Right cardiac atrium (tissue), 5 donors: ENCODE data around the gene SYS1. TPM values are rescaled to one million over a fixed set of nuclear protein-coding genes. Genes with fewer than 3 reads are reported as not detected.

ENCODE experiments used
- ATAC-seq, 2 donors: fragments of 200-7000 bp; cut with Tn5 transposase; one replicate each; pipeline versions ENCODE4 v1.8.0 to v1.9.1; 2020; ENCODE audit warnings: moderate library complexity in 2 of 2, mild to moderate bottlenecking in 1 of 2
- DNase-seq, 3 donors: peaks; one replicate each; pipeline ENCODE4 v3.0.0-alpha.2; 2020
- H3K27ac ChIP-seq: one replicate; pipeline ENCODE4 v1.5.1; 2013; ENCODE audit warnings: mild to moderate bottlenecking, low read length, control low read depth, moderate library complexity
- H3K27me3 ChIP-seq: one replicate; pipeline ENCODE4 v1.6.1; 2013; ENCODE audit not compliant: control insufficient read depth, insufficient read depth
- H3K4me1 ChIP-seq: one replicate; pipeline ENCODE4 v1.6.1; 2013; ENCODE audit warnings: low read length; ENCODE audit not compliant: control insufficient read depth, insufficient read depth
- H3K4me3 ChIP-seq: one replicate; pipeline ENCODE4 v1.5.1; 2013; ENCODE audit warnings: low read length, control low read depth
- H3K9me3 ChIP-seq: one replicate; pipeline ENCODE4 v1.6.1; 2013; ENCODE audit warnings: low read length; ENCODE audit not compliant: control insufficient read depth
- whole genome bisulfite sequencing: extraction: QIAGEN DNeasy Blood & Tissue Kit; methylation state at CpG from one replicate; pipeline ENCODE4 v1.1.7; 2013; 5-methylcytosine and 5-hydroxymethylcytosine counted together
- intact Hi-C, 4 donors: fragments of 100-400 bp; cut with DNase I; formaldehyde crosslinking; loops; one replicate each; pipeline versions ENCODE4 v1.11.0 to v1.14.0; 2022 to 2023
- polyA plus RNA-seq: library from polyadenylated mRNA; stranded (reverse); fragments of 200-250 nt; gene quantifications from one replicate; pipeline ENCODE4 v1.2.3, GENCODE V29; 2013
- total RNA-seq, 4 donors: library from RNA; stranded (reverse); fragmentation: NEBNext Ultra II Directional; extraction: Animal tissue kit (Norgen Biotek cat#: 25700); gene quantifications; one replicate each; pipeline ENCODE4 v1.2.1, GENCODE V29; 2021
- donor health status: healthy with polysubstance abuse.
- donor health status: DM: no; HTN: yes; CAD: no.
- donor health status: DM: no; HTN: no; CAD: no.
- donor health status: DM: no; HTN: yes; CAD: no; lungs with severe emphysema.
- donor health status: DM: yes; HTN: yes; CAD: no.

Gene SYS1
- total and polyA plus RNA-seq, 5 donors: 17.1 to 28.7 (median 25.0) TPM

DNA sequence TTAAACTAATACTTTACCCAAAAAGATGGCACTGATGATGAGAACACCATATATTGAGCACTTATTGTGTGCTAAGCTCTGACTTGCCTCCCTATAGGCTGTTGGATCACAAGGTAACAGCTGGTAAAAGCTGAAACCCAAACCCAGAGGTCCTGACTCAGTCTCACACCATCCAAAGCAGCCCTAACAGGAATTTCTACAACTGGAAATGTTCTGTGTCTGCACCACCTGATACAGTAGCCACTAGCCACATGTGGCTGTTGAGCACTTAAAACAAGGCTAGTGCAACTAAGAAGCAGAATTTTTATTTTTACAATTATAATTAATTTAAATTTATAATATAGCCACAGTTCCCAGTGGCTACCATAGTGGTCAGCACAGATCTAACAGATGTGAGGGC is 39.2 kb upstream of the SYS1 start:
- no peak overlapping the region for H3K27ac ChIP-seq
- no peak for DNase-seq
- intact Hi-C loops: loop anchor here in 2 of 4 donors (5.0 kb wide), 2 partner anchors 44 to 114 kb away; no protein-coding TSS in a partner anchor

DNA sequence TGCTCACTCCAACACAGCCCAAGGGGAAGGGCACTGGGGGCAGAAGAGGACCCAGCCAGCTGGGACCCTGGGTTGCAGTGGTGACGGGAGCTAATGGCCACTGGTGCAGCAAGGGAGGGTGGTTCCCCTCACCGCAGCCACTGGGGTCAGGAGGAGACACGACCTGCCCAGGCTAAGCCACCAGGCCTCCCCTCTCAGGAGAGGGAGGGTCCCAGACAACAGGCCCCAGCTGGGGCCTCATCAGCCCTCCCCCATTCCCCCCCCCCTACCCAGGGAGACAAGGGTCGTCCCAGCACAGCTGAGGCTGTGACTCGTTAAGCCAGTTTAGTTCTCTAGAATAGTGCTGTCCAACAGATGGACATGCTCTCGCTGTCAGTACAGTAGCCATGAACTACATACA is 37.6 kb upstream of the SYS1 start:
- intact Hi-C loops: no loop called here
- Histone ChIP-seq H3K4me1 (no peaks in the 10 kb centered on the region), H3K9me3 (no peaks in the 10 kb centered on the region), H3K27ac (no peak overlapping the region), H3K27me3 (no peaks in the 10 kb centered on the region), H3K4me3 (no peak overlapping the region)
- ATAC-seq (peak in 1 of 2 donors; percentile 6), DNase-seq (no peak)
- WGBS: 60% methylated on average over 6 of the region's 6 CpGs

More for the DNA sequence above, 39.2 kb upstream of the SYS1 start:
- H3K9me3 ChIP-seq: no peaks in the 10 kb centered on the region
- H3K4me1 ChIP-seq: no peaks in the 10 kb centered on the region
- no peak overlapping the region for H3K4me3 ChIP-seq
- H3K27me3 ChIP-seq: no peaks in the 10 kb centered on the region
- ATAC-seq: no peak

DNA sequence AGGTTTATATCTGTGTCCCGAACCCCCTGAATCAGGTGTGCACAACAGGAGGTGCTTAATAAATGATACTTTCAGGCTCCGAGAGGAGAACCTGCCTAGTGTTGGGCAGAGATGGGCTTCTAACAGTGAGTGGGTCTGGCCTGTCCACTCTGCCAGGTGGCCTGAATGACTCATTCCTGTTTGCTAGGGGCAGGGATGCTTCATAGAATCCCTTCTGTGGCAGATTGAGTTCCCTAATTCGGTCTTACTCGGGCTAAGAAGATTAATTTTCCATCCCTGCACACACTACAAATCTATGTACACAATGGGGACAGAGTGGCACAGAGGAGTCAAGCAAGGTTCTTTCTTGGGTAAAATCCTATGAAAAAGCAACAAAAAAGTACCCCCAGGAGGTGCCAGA is 34.5 kb upstream of the SYS1 start:
- DNase-seq (no peak), ATAC-seq (no peak)
- Histone ChIP-seq H3K27me3 (no peaks in the 10 kb centered on the region), H3K9me3 (no peaks in the 10 kb centered on the region), H3K4me3 (no peak overlapping the region), H3K27ac (no peak overlapping the region), H3K4me1 (no peaks in the 10 kb centered on the region)
- intact Hi-C loops: no loop called here
- WGBS: 93% methylated on average over 4 of the region's 4 CpGs

DNA sequence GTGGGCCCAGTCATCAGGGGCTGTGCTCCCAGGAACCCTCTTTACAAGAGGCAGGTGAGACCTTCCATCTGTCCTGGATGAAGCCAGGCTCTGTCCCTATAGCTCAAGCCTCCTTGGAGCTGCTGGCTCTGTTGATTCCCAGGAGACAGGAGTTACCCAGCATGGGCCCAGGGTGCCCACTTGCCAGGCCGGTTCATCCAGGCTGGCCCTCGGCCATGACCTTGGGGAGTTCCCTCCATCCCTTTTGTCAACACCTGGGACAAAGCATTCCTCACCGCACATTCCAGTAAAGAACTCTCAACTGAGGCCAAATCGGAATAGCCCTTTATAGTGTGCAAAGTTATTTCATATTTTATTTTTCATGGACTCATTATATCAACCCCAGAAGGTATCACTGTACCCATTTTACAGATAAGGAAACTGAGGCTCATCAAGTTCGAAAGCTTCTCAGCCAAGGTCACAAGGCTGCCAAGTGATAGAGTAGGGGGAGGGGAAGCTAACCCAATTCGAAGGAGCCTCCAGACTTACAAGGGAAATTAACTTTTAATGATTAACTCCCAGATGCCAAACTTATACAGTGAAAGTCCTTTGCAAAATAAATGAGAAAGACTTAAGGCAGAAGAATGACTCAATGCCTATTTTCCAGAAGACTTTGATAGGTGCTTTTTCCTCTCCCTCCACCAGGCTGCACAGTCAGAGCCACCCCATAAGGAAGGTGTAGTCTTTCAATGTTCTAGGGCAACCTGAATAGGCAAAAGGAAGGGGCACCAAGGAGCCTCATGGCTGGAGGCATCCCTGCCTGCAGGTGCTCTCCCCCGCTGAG is 33.2 kb upstream of the SYS1 start:
- Histone ChIP-seq H3K4me1 (no peaks in the 10 kb centered on the region), H3K27ac (no peak overlapping the region), H3K27me3 (no peaks in the 10 kb centered on the region), H3K9me3 (no peaks in the 10 kb centered on the region), H3K4me3 (no peak overlapping the region)
- DNase-seq (no peak), ATAC-seq (no peak)
- WGBS: 83% methylated on average over 7 of the region's 7 CpGs
- intact Hi-C loops: no loop called here

DNA sequence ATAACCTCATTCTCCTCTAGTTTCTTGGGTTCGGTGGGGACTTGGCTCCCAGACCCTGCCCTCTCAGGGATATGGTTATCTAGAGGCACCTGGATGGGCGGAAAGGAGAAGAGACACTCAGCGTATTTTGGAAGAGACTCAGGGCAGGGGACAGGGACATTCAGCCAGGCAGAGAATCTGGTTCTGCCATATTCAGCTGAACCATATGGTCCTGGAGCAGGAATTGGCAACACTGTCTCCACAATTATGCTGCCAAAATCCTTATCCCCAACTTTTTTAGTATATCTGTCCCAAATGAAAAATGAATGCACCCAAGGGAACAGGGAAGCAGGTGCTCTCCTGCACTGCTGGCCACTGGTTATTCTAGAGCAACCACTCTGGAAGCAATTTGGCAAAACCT is 32.5 kb upstream of the SYS1 start:
- ATAC-seq: no peak

DNA sequence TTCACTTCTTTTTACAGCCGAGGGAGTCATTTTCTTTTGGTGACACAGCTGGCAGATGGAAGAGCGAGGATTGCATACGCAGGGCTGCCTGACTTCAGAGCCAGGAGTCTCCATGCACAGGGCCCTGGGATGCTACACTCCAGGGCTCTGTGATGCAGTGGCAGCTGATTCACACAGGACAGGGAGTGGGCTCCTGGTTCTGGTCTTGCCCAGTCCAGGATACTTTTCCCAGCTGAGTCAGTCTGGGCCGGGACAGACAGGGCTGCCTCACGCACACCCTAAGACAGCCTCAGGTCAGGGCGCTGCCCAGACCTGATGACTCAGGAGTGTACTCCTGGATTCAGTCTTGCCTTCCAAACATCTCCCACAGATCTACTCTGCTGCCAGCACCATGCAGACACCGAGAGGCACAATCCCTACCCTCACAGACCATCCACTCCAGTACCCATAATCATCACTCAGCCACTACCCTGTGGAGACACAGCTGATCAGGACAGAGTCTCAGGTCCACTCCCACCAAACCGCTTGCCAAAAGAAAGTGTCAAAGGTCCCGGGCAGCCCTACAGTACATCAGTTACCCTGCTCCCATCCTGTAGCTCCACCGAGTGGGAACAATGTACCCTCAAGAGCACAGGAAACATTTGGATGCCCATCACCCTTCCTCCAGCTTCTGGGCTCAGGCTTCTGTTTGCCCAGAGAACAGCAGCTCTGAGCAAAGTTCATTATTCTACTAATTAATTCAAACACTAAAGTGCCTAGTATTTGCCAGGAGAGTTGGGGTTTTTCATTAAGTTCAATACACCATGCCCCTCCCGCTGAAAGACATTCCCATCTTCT is 26.2 kb upstream of the SYS1 start:
- H3K27me3 ChIP-seq: no peaks in the 10 kb centered on the region
- H3K27ac ChIP-seq: peak overlapping the region; percentile 88
- 61% methylated on average over 11 of the region's 11 CpGs for whole genome bisulfite sequencing
- no peaks in the 10 kb centered on the region for H3K9me3 ChIP-seq
- intact Hi-C loops: no loop called here
- peaks cover 25% of the 10 kb centered on the region for H3K4me1 ChIP-seq
- peak; percentile 61 to 64 for ATAC-seq
- H3K4me3 ChIP-seq: no peak overlapping the region
- no peak for DNase-seq

More for the DNA sequence above, 32.5 kb upstream of the SYS1 start:
- Histone ChIP-seq H3K27me3 (no peaks in the 10 kb centered on the region), H3K27ac (no peak overlapping the region), H3K9me3 (no peaks in the 10 kb centered on the region), H3K4me3 (no peak overlapping the region), H3K4me1 (no peaks in the 10 kb centered on the region)
- intact Hi-C loops: no loop called here
- DNase-seq: no peak
- WGBS: 94% methylated on average over 3 of the region's 3 CpGs

DNA sequence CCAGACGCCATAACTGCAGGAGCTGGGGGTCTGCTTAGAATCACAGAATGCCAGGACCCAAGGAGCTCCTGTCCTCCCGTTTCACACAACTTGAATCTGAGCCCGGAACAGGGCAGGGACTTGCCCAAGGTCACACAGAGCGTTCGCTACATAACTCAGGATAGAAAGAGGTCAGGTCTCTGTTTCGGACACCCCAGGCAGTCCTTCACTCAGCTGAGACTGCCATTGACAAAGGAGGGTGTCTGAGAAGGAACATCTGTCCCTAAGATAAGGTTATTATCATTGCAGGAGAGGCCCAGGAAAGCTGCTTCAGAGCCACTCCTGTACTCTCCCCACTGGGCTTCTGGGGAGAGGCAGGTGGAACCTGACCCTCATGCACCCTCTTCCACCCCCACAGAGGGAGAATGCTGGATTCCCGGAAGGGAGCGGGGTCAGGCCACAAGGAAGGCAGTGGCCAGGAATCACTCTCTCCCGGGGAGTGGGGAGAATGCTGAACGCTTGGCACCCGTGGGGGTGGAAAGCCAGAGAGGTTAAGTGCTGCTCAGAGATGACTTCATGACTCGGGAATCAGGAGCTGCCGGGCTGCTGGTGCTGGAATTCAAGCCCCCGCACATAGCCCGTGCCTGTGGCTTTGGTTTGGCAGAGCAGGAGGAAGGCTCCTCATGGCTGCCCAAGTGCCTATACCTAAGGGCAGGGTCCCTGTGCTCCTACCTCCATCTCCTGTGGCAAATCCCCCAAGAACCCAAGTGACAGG is 25.4 kb upstream of the SYS1 start:
- no peak overlapping the region for H3K4me3 ChIP-seq
- H3K4me1 ChIP-seq: peaks cover 27% of the 10 kb centered on the region
- WGBS: 44% methylated on average over 15 of the region's 15 CpGs
- H3K27ac ChIP-seq: peak overlapping the region; percentile 88
- H3K27me3 ChIP-seq: no peaks in the 10 kb centered on the region
- ATAC-seq (peak; percentile 44 to 58), DNase-seq (peak; percentile 55 to 79 (median 74))
- intact Hi-C loops: no loop called here
- no peaks in the 10 kb centered on the region for H3K9me3 ChIP-seq

DNA sequence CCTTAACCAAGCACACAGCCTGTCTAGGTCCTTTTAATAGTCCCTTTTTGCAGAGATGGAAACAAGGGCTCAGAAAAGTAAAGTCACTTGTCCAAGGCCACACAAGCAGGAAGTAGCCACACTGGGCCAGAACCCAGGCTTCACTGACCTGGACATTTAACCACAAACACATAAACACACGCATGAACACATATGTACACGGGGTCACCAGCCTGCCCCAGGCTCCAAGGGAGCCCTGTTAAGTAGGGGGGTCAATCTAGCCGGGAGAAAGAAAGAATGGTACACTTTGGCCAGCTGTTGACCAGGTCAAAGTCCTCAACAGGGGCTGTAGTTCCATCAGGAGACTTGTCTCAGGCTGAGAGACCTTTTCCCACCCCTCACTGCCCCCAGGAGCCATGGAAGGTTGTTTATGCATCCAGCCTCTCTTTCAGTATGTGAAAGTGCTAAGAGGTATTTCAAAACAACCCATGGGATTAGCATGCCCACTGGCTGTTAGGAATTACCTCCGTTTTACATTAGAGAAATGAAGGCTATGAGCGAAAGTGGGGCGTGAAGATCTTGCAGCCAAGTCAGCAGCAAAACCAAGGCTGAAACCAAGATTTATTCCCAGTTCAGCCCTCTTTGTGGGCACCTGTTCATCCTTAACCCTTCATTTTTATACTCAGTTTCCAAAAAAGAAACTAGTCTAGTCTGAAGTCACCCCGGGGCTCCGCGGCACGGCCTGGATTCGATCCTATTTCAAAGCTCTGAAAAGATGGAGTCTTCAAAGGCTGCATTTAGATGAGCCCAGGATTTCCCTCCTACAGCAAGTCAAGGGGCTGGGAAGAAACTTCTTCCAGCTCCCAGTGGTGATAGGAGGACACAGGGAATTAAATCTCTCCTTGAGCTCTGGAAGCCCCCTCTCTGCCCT is 24.6 kb upstream of the SYS1 start:
- Histone ChIP-seq H3K27ac (peak overlapping the region; percentile 88), H3K9me3 (no peaks in the 10 kb centered on the region), H3K4me3 (no peak overlapping the region), H3K4me1 (peaks cover 32% of the 10 kb centered on the region), H3K27me3 (no peaks in the 10 kb centered on the region)
- intact Hi-C loops: no loop called here
- 83% methylated on average over 11 of the region's 11 CpGs for WGBS
- ATAC-seq: no peak
- no peak for DNase-seq

DNA sequence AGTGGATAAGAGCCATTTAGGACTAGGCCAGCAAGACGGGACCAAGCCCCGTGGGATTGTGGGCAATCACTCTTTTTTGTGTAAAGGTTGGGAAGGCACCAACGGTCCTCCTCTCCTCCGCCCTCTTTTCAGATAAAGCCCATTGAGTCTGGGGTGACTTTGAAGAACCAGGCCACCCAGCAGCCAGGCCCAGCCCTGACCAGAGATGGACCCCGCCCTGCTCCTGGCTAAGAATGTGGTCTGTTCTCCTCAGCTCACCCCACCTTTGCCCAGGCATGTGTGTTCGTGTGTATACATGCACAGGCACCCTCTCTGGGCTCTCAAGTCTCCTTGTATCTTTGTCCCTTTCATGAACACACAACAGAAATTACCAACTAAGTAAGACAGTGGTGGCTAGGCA is 23.9 kb upstream of the SYS1 start:
- Histone ChIP-seq H3K27ac (peak overlapping the region; percentile 39), H3K4me1 (peaks cover 38% of the 10 kb centered on the region), H3K9me3 (no peaks in the 10 kb centered on the region), H3K4me3 (no peak overlapping the region), H3K27me3 (no peaks in the 10 kb centered on the region)
- no peak for ATAC-seq
- intact Hi-C loops: no loop called here
- DNase-seq: no peak
- WGBS: 77% methylated on average over 6 of the region's 6 CpGs

DNA sequence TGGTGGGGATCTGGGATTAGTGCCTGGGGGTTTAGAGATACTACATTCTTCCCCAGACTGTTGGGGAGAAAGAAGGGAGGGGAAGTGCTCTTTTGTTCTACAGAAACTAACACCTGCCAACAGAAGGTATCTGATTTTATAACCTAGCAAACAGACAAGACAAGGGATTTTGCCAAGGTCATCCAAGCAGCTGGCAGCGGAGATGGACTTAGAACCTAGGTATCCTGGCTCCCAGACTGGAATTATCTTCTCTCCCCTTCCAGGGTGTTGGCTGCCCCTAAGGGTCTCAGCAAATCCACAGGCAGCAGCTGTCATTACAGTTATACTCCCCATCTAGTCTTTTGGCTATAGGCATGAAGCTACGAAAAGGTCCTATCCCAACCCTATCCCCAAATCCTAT is 23.2 kb upstream of the SYS1 start:
- WGBS: 96% methylated on average over 2 of the region's 2 CpGs
- H3K27ac ChIP-seq: peak overlapping the region; percentile 49
- intact Hi-C loops: no loop called here

More for the DNA sequence above, 23.2 kb upstream of the SYS1 start:
- no peak for ATAC-seq
- Histone ChIP-seq H3K4me1 (peaks cover 41% of the 10 kb centered on the region), H3K4me3 (no peak overlapping the region), H3K9me3 (no peaks in the 10 kb centered on the region), H3K27me3 (no peaks in the 10 kb centered on the region)
- DNase-seq: no peak
